NOMO-1 treated with DMSO at 0.1 percent for 48 hours (cell line): ENCODE measurements around the gene MAP4K2.
"Not testable (repeated sequence)": the region's sequence is repeated elsewhere in the genome, so short reads cannot be mapped to it uniquely, and the experiment has no call there.

Experiments used
- DNase-seq: peaks from one replicate; lab custom pipeline; 2025; ENCODE audit not compliant: unreplicated experiment; lab: John Stamatoyannopoulos, UW

The MAP4K2 gene

GRCh38 chr11:64803158-64803845, at the start of gene MAP4K2:
MAP4K2 (minus strand) TSS chr11:64803214; CDS start chr11:64803149, 65 bp downstream.
- peak; percentile 70 for DNase-seq

- no peak for DNase-seq
Observed at GRCh38 chr11:64851831-64852351, 48.9 kb upstream of the MAP4K2 start.

- no peak for DNase-seq
Observed at GRCh38 chr11:64850979-64851567, 48.1 kb upstream of the MAP4K2 start.

- no peak for DNase-seq
Observed at GRCh38 chr11:64849598-64850356, 46.8 kb upstream of the MAP4K2 start.

- DNase-seq, result no peak
Observed at GRCh38 chr11:64848826-64849597, 46.0 kb upstream of the MAP4K2 start.

- DNase-seq, result no peak
Observed at GRCh38 chr11:64848214-64848825, 45.3 kb upstream of the MAP4K2 start.

- DNase-seq, result peak; percentile 92
Observed at GRCh38 chr11:64846998-64847666, 44.1 kb upstream of the MAP4K2 start.

- not testable (repeated sequence) for DNase-seq
Observed at GRCh38 chr11:64845776-64846129, 42.7 kb upstream of the MAP4K2 start.

GRCh38 chr11:64845129-64845775, 42.2 kb upstream of the MAP4K2 start:
- DNase-seq, result no peak

- DNase-seq, result peak; percentile 62
Observed at GRCh38 chr11:64844330-64845128, 41.5 kb upstream of the MAP4K2 start, which contains the start of gene CDC42BPG. CDC42BPG (minus strand) TSS chr11:64844653; CDS start chr11:64844569, 84 bp downstream.

GRCh38 chr11:64843686-64844329, 40.8 kb upstream of the MAP4K2 start:
- no peak for DNase-seq

- no peak for DNase-seq
Observed at GRCh38 chr11:64842851-64843685, 40.1 kb upstream of the MAP4K2 start.

GRCh38 chr11:64842366-64842759, 39.3 kb upstream of the MAP4K2 start:
- no peak for DNase-seq

- no peak for DNase-seq
Observed at GRCh38 chr11:64841592-64842365, 38.8 kb upstream of the MAP4K2 start.

GRCh38 chr11:64839887-64840782, 37.1 kb upstream of the MAP4K2 start:
- no peak for DNase-seq

GRCh38 chr11:64839335-64839734, 36.3 kb upstream of the MAP4K2 start:
- no peak for DNase-seq
